A549 (cell line): Measurements from ENCODE around the gene PRODH. TPM values are rescaled to one million over a fixed set of nuclear protein-coding genes. Genes with fewer than 3 reads are reported as not detected.
A peak's percentile ranks its signal among the peaks of the same experiment; 100 is the strongest.
"Not testable (repeated sequence)": the region's sequence is repeated elsewhere in the genome, so short reads cannot be mapped to it uniquely, and the experiment has no call there.

ENCODE experiments used
- ATAC-seq, 2 experiments: fragments of 200-7000 bp in 1 of 2; fragments of >200 bp in 1 of 2; cut with Nextera tagmentation in 1 of 2; cut with Tn5 transposase in 1 of 2; 3 replicates each; pipeline versions ENCODE4 v1.8.0 to v1.9.1; 2018 to 2020; ENCODE audit warnings: mild to moderate bottlenecking in 1 of 2, moderate library complexity in 1 of 2
- CTCF ChIA-PET: fragments of 300-600 bp; sonication (Branson Sonifier 250); formaldehyde crosslinking; extraction: SDS; loops from one replicate; lab custom pipeline; 2021; ENCODE audit warnings: antibody characterized with exemption, inconsistent platforms; lab: Yijun Ruan, JAX
- POLR2A ChIA-PET: fragments of 350-600 bp; formaldehyde crosslinking; extraction: SDS; loops from one replicate; lab custom pipeline; 2021; ENCODE audit warnings: antibody characterized with exemption, inconsistent platforms; lab: Yijun Ruan, JAX
- DNase-seq, 2 experiments: peaks; one replicate each; pipeline versions ENCODE4 v3.0.0 to v3.0.0-alpha.2; 2011 to 2016; ENCODE audit warnings: low read depth in 1 of 2, low spot score in 1 of 2
- FAIRE-seq: peaks from 2 replicates; lab custom pipeline; 2011; peaks lifted over from hg19 to GRCh38; lab: Jason Lieb, UNC
- H3K27ac ChIP-seq, 2 experiments: fragments of >200 bp; sonication (Bioruptor Twin); formaldehyde crosslinking; 3 replicates each; pipeline ENCODE4 v1.5.1; 2016 to 2017
- H3K4me1 ChIP-seq: fragments of >200 bp; sonication (Bioruptor Twin); formaldehyde crosslinking; 3 replicates; pipeline ENCODE4 v1.6.1; 2016
- H3K4me2 ChIP-seq: fragments of >200 bp; sonication (Bioruptor Twin); formaldehyde crosslinking; 3 replicates; pipeline ENCODE4 v1.6.1; 2016
- H3K4me3 ChIP-seq: fragments of >200 bp; sonication (Bioruptor Twin); formaldehyde crosslinking; 3 replicates; pipeline ENCODE4 v1.5.1; 2016
- H3K9me3 ChIP-seq: fragments of >200 bp; sonication (Bioruptor Twin); formaldehyde crosslinking; 3 replicates; pipeline ENCODE4 v1.6.1; 2016
- CHD4 ChIP-seq: fragments of 200-600 bp; sonication (generic); IDR thresholded peaks from 2 replicates; pipeline ENCODE4 v1.6.1; 2016; ENCODE audit warnings: antibody characterized with exemption, mild to moderate bottlenecking, borderline replicate concordance
- EHF ChIP-seq: fragments of 250-450 bp; sonication (Bioruptor Pico); IDR thresholded peaks from 2 replicates; pipeline ENCODE4 v1.5.0; 2020; ENCODE audit warnings: mild to moderate bottlenecking
- EHMT2 ChIP-seq: fragments of 200-600 bp; sonication (generic); IDR thresholded peaks from 2 replicates; pipeline ENCODE4 v1.6.1; 2016; ENCODE audit warnings: antibody characterized with exemption, low read depth, mild to moderate bottlenecking, moderate library complexity
- EP300 ChIP-seq, 2 experiments: fragments of >200 bp; sonication (Bioruptor Twin); formaldehyde crosslinking; IDR thresholded peaks; 2 replicates in 1 of 2; 3 replicates in 1 of 2; pipeline ENCODE4 v1.6.1; 2016 to 2017
- JUN ChIP-seq, 2 experiments: fragments of >200 bp; sonication (Bioruptor Twin); formaldehyde crosslinking; IDR thresholded peaks; 2 replicates in 1 of 2; 3 replicates in 1 of 2; pipeline ENCODE4 v1.6.1; 2016 to 2017
- JUNB ChIP-seq: fragments of >200 bp; sonication (Bioruptor Twin); formaldehyde crosslinking; IDR thresholded peaks from 2 replicates; pipeline ENCODE4 v1.6.1; 2016
- KDM5A ChIP-seq: fragments of 200-600 bp; sonication (generic); IDR thresholded peaks from 2 replicates; pipeline ENCODE4 v1.6.1; 2016; ENCODE audit warnings: antibody characterized with exemption, mild to moderate bottlenecking
- MAFK ChIP-seq: fragments of 450-650 bp; IDR thresholded peaks from 2 replicates; pipeline ENCODE4 v1.6.1; 2014; ENCODE audit not compliant: partially characterized antibody
- NFE2L2 ChIP-seq: fragments of 150-350 bp; conservative IDR thresholded peaks from 2 replicates; pipeline ENCODE4 v1.6.1; 2014; ENCODE audit warnings: low read length
- NR3C1 ChIP-seq: fragments of >200 bp; sonication (Bioruptor Twin); formaldehyde crosslinking; IDR thresholded peaks from 3 replicates; pipeline ENCODE4 v1.6.1; 2017
- POLR2A ChIP-seq: IDR thresholded peaks from 2 replicates; pipeline ENCODE4 v1.6.1; 2012; ENCODE audit warnings: mild to moderate bottlenecking, low read length
- RARB ChIP-seq: fragments of 250-450 bp; sonication (Bioruptor Pico); IDR thresholded peaks from 2 replicates; pipeline ENCODE4 v1.8.0; 2021; ENCODE audit warnings: mild to moderate bottlenecking, moderate library complexity
- RCOR1 ChIP-seq: fragments of 150-350 bp; IDR thresholded peaks from 2 replicates; pipeline ENCODE4 v1.6.1; 2014; ENCODE audit warnings: antibody characterized with exemption, low read length, low read depth
- RFX5 ChIP-seq: fragments of 450-650 bp; IDR thresholded peaks from 2 replicates; pipeline ENCODE4 v1.7.1; 2014; ENCODE audit warnings: antibody characterized with exemption, mild to moderate bottlenecking, moderate library complexity
- SREBF2 ChIP-seq: fragments of 450-650 bp; IDR thresholded peaks from 2 replicates; pipeline ENCODE4 v1.6.1; 2014; ENCODE audit warnings: mild to moderate bottlenecking, moderate library complexity
- TFCP2L1 ChIP-seq: fragments of 250-450 bp; sonication (Bioruptor Pico); IDR thresholded peaks from 2 replicates; pipeline ENCODE4 v1.5.0; 2021; ENCODE audit warnings: mild to moderate bottlenecking
- TP53 ChIP-seq: fragments of 250-450 bp; sonication (Bioruptor Pico); IDR thresholded peaks from 2 replicates; pipeline ENCODE4 v1.5.0; 2021; ENCODE audit warnings: mild to moderate bottlenecking, moderate library complexity
- ZFP36 ChIP-seq: fragments of 450-650 bp; IDR thresholded peaks from 2 replicates; pipeline ENCODE4 v1.6.1; 2014; ENCODE audit warnings: borderline replicate concordance; ENCODE audit not compliant: partially characterized antibody
- ZNF302 ChIP-seq: fragments of 250-450 bp; sonication (Bioruptor Pico); IDR thresholded peaks from 2 replicates; pipeline ENCODE4 v1.9.0; 2021; ENCODE audit warnings: inconsistent platforms, mild to moderate bottlenecking, moderate library complexity
- ZSCAN20 ChIP-seq: fragments of 250-450 bp; sonication (Bioruptor Pico); IDR thresholded peaks from 2 replicates; pipeline ENCODE4 v1.8.0; 2022; ENCODE audit warnings: mild to moderate bottlenecking, moderate library complexity
- WGBS: methylation state at CpG from one replicate; pipeline ENCODE4 v1.1.6; 2017; ENCODE audit errors: missing lambda C conversion rate; 5-methylcytosine and 5-hydroxymethylcytosine counted together
- polyA plus RNA-seq, 4 experiments: library from polyadenylated mRNA; depleted of rRNA in 3 of 4; stranded (reverse); fragments of >200 nt; fragmentation: RNase III in 1 of 4; extraction: RNeasy Plus Mini Kit Qiagen cat#74134 plus additional on column Dnase treatment in 1 of 4; gene quantifications; 2 replicates in 3 of 4; 3 replicates in 1 of 4; pipeline ENCODE4 v1.2.3, GENCODE V29; 2011 to 2017
- TF ChIP-seq, protein P1 (sequence below): IDR thresholded peaks from 2 replicates; pipeline ENCODE4 v1.6.1; 2012
- TF ChIP-seq, protein P2 (sequence below): IDR thresholded peaks from 2 replicates; pipeline ENCODE4 v1.6.1; 2012; ENCODE audit warnings: low read depth, borderline replicate concordance
- TF ChIP-seq, protein P3 (sequence below): fragments of 250-450 bp; sonication (Bioruptor Pico); IDR thresholded peaks from 2 replicates; pipeline ENCODE4 v1.5.0; 2020; ENCODE audit warnings: low read depth, mild to moderate bottlenecking, moderate library complexity
- TF ChIP-seq, protein P4 (sequence below): fragments of 150-350 bp; IDR thresholded peaks from 2 replicates; pipeline ENCODE4 v1.6.1; 2014; ENCODE audit warnings: low read depth, mild to moderate bottlenecking, low read length
- TF ChIP-seq, protein P5 (sequence below): fragments of >200 bp; sonication (Bioruptor Twin); formaldehyde crosslinking; IDR thresholded peaks from 3 replicates; pipeline ENCODE4 v1.6.1; 2016

PRODH gene
- polyA plus RNA-seq, 2 of the 4 experiments (the other 2 are of a cell fraction): 0.58 to 2.4 TPM

DNA sequence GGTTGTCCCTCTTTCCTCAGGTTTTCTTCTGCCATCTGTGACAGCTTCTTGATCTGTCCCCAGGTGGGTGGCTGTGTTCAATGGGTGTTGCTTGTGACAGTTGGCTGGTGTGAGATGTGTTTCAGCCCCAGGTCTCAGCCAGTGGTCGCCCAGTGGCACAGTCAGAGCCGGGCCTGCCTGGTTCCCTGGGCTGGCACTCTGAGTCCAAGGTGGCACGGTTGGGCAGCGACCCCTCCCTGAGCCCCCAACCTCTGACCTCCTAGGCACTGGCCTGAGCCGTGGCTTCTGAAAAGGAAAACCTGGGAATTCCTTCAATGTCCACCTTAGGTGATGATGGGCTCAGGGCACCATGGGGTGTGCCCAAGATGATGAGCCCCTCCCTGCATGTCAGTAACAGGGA, 14.0 kb upstream of the PRODH start:
- ATAC-seq: no peak
- Histone ChIP-seq H3K4me1 (no peaks in the 10 kb centered on the region), H3K27ac (no peak overlapping the region), H3K4me2 (no peak overlapping the region), H3K9me3 (no peaks in the 10 kb centered on the region), H3K4me3 (no peak overlapping the region)
- FAIRE-seq: no peak
- DNase-seq: no peak
- WGBS: 81% methylated on average over 4 of the region's 5 CpGs
- POLR2A ChIA-PET: no interaction called here
- no peak for TF ChIP-seq MAFK
- TF ChIP-seq ZNF302 (CRISPR knock-in tag): no peak
- no peak for TF ChIP-seq JUN (IDR thresholded peaks at IDR 0.05)
- TF ChIP-seq TP53 (CRISPR knock-in tag): no peak
- TF ChIP-seq, protein P1, sequence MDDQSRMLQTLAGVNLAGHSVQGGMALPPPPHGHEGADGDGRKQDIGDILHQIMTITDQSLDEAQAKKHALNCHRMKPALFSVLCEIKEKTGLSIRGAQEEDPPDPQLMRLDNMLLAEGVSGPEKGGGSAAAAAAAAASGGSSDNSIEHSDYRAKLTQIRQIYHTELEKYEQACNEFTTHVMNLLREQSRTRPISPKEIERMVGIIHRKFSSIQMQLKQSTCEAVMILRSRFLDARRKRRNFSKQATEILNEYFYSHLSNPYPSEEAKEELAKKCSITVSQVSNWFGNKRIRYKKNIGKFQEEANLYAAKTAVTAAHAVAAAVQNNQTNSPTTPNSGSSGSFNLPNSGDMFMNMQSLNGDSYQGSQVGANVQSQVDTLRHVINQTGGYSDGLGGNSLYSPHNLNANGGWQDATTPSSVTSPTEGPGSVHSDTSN: no peak
- TF ChIP-seq CHD4: no peak
- no peak for TF ChIP-seq RFX5
- TF ChIP-seq, all 56 proteins: peak for 0
- CTCF ChIA-PET: no interaction called here

DNA sequence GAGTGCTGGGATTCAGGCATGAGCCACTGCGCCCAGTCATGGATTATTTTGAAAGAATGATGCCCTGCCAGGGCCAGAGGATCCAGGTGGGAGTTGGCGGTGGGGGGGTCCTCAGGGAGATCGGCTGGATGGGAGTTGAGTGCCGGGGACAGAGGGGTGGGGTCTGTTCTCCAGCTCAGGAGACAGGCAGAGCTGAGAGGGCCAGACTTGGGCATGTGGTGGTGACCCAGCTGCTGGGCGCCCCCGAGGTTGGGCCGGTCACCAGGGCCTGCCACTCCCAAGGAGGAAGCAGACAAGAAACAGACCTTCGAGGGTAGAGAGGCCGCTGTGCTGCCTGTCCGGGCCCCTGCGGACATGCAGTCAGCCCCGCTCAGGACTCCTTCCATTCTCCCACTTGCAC, 11.8 kb upstream of the PRODH start:
- no peaks in the 10 kb centered on the region for H3K4me1 ChIP-seq
- no peak overlapping the region for H3K4me2 ChIP-seq
- POLR2A ChIA-PET: no interaction called here
- H3K4me3 ChIP-seq: no peak overlapping the region
- no peak for FAIRE-seq
- H3K27ac ChIP-seq: peak overlapping the region in 1 of 2 experiments; percentile 31; a peak in 1 of 6 replicates
- TF ChIP-seq EHF (CRISPR knock-in tag) (no peak), NFE2L2 (no peak), TFCP2L1 (CRISPR knock-in tag) (no peak), JUNB (no peak), EHMT2 (no peak), SREBF2 (no peak), EP300 (IDR thresholded peaks at IDR 0.05) (no peak), ZSCAN20 (CRISPR knock-in tag) (no peak), RARB (no peak), KDM5A (no peak), RCOR1 (no peak), NR3C1 (no peak), POLR2A (no peak), ZFP36 (no peak), RFX5 (no peak)
- TF ChIP-seq, protein P2, sequence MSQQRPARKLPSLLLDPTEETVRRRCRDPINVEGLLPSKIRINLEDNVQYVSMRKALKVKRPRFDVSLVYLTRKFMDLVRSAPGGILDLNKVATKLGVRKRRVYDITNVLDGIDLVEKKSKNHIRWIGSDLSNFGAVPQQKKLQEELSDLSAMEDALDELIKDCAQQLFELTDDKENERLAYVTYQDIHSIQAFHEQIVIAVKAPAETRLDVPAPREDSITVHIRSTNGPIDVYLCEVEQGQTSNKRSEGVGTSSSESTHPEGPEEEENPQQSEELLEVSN: no peak
- TF ChIP-seq, protein P3, sequence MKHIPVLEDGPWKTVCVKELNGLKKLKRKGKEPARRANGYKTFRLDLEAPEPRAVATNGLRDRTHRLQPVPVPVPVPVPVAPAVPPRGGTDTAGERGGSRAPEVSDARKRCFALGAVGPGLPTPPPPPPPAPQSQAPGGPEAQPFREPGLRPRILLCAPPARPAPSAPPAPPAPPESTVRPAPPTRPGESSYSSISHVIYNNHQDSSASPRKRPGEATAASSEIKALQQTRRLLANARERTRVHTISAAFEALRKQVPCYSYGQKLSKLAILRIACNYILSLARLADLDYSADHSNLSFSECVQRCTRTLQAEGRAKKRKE (CRISPR knock-in tag): no peak
- TF ChIP-seq, protein P4, sequence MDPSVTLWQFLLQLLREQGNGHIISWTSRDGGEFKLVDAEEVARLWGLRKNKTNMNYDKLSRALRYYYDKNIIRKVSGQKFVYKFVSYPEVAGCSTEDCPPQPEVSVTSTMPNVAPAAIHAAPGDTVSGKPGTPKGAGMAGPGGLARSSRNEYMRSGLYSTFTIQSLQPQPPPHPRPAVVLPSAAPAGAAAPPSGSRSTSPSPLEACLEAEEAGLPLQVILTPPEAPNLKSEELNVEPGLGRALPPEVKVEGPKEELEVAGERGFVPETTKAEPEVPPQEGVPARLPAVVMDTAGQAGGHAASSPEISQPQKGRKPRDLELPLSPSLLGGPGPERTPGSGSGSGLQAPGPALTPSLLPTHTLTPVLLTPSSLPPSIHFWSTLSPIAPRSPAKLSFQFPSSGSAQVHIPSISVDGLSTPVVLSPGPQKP: no peak
- TF ChIP-seq, protein P5, sequence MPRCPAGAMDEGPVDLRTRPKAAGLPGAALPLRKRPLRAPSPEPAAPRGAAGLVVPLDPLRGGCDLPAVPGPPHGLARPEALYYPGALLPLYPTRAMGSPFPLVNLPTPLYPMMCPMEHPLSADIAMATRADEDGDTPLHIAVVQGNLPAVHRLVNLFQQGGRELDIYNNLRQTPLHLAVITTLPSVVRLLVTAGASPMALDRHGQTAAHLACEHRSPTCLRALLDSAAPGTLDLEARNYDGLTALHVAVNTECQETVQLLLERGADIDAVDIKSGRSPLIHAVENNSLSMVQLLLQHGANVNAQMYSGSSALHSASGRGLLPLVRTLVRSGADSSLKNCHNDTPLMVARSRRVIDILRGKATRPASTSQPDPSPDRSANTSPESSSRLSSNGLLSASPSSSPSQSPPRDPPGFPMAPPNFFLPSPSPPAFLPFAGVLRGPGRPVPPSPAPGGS: no peak
- TF ChIP-seq, all 56 proteins: peak for 0
- ATAC-seq (no peak), DNase-seq (no peak)
- H3K9me3 ChIP-seq: no peaks in the 10 kb centered on the region
- 83% methylated on average over 7 of the region's 12 CpGs for WGBS
- CTCF ChIA-PET: no interaction called here

DNA sequence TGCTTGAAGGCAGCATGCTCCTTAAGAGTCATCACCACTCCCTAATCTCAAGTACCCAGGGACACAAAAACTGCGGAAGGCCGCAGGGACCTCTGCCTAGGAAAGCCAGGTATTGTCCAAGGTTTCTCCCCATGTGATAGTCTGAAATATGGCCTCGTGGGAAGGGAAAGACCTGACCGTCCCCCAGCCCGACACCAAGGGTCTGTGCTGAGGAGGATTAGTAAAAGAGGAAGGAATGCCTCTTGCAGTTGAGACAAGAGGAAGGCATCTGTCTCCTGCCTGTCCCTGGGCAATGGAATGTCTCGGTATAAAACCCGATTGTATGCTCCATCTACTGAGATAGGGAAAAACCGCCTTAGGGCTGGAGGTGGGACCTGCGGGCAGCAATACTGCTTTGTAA, 11.0 kb upstream of the PRODH start:
- FAIRE-seq, H3K4me1 ChIP-seq, H3K27ac ChIP-seq, CTCF ChIA-PET, H3K9me3 ChIP-seq, DNase-seq, H3K4me3 ChIP-seq, ATAC-seq, POLR2A ChIA-PET, H3K4me2 ChIP-seq: not testable (repeated sequence)
- no CpG with 5 or more reads among the region's 9 CpGs for WGBS

DNA sequence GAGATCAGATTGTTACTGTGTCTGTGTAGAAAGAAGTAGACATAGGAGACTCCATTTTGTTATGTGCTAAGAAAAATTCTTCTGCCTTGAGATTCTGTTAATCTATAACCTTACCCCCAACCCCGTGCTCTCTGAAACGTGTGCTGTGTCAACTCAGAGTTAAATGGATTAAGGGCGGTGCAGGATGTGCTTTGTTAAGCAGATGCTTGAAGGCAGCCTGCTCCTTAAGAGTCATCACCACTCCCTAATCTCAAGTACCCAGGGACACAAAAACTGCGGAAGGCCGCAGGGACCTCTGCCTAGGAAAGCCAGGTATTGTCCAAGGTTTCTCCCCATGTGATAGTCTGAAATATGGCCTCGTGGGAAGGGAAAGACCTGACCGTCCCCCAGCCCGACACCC, 2.6 kb upstream of the PRODH start:
- ATAC-seq, H3K4me1 ChIP-seq, FAIRE-seq, H3K9me3 ChIP-seq, H3K4me3 ChIP-seq, POLR2A ChIA-PET, DNase-seq, H3K4me2 ChIP-seq, H3K27ac ChIP-seq: not testable (repeated sequence)
- CTCF ChIA-PET: interaction anchor here (1.6 kb wide), 1 partner anchor 26 kb away, joined by 3 read pairs; no protein-coding TSS in a partner anchor
- WGBS: no CpG with 5 or more reads among the region's 8 CpGs

DNA sequence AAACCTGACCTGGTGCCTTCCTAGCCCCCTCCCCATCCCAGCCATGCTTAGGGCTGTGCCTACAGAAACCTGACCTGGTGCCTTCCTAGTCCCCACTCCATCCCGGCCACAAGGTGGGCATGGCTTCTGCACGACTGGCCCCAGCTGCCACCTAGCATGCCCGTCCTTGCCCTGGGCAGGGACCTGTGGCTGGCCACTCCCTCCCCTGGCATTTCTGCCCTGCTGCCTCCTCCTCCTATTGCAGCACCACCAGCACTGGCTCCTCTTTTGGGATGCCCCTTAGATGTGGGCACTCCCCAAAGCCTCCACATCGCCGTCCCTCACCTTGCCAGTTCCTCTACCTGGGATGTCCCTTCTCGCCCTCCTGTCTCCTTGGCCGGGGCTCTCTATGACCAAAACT, 1.4 kb downstream of the PRODH start:
- WGBS: no CpG with 5 or more reads among the region's 7 CpGs
- FAIRE-seq, H3K9me3 ChIP-seq, ATAC-seq, H3K4me1 ChIP-seq, H3K4me2 ChIP-seq, DNase-seq, H3K27ac ChIP-seq, POLR2A ChIA-PET, CTCF ChIA-PET, H3K4me3 ChIP-seq: not testable (repeated sequence)
